Endothelial cell of umbilical vein (primary cell): ENCODE results near the gene ALOX15. TPM values are rescaled to one million over a fixed set of nuclear protein-coding genes. Genes with fewer than 3 reads are reported as not detected.

Experiments used
- BruUV-seq: library from RNA; stranded (reverse); fragments of 400-500 nt; replicated peaks from 2 replicates; lab custom pipeline; 2021; lab: Mats Ljungman, UMichigan
- CTCF ChIA-PET: fragments of 300-600, 350-600 bp; sonication (Branson Sonifier 250); formaldehyde crosslinking; loops from one replicate; lab custom pipeline; 2021; ENCODE audit warnings: antibody characterized with exemption, inconsistent platforms; lab: Charles Lee
- POLR2A ChIA-PET: fragments of 300-600, 350-600 bp; sonication (Branson Sonifier 250); formaldehyde crosslinking; loops from one replicate; lab custom pipeline; 2021; ENCODE audit warnings: antibody characterized with exemption, inconsistent platforms; lab: Charles Lee
- DNase-seq: peaks from one replicate; pipeline ENCODE4 v3.0.0-alpha.2; 2011; ENCODE audit warnings: low read depth, low spot score
- FAIRE-seq: peaks from 2 replicates; lab custom pipeline; 2011; peaks lifted over from hg19 to GRCh38; lab: Jason Lieb, UNC
- H2AFZ ChIP-seq: 2 replicates; pipeline ENCODE4 v1.6.0; 2012; ENCODE audit warnings: low read depth, low read length, control low read depth, inconsistent platforms
- H3K27ac ChIP-seq: 2 replicates; pipeline ENCODE4 v1.5.1; 2011; ENCODE audit warnings: low read depth, mild to moderate bottlenecking, control low read depth, low read length, moderate library complexity; ENCODE audit not compliant: insufficient read depth
- H3K27me3 ChIP-seq, 2 experiments: 2 replicates each; pipeline versions ENCODE4 v1.6.0 to v1.6.1; 2011; ENCODE audit warnings: low read length in 2 of 2, mixed read lengths in 1 of 2; ENCODE audit not compliant: control insufficient read depth in 2 of 2, insufficient read depth in 2 of 2
- H3K36me3 ChIP-seq, 2 experiments: 2 replicates in 1 of 2; 3 replicates in 1 of 2; pipeline ENCODE4 v1.5.1; 2011; ENCODE audit warnings: low read length in 2 of 2, mild to moderate bottlenecking in 1 of 2, moderate library complexity in 1 of 2; ENCODE audit not compliant: control insufficient read depth in 2 of 2, insufficient read depth in 2 of 2; ENCODE audit errors: extremely low read depth in 1 of 2
- H3K4me1 ChIP-seq: 3 replicates; pipeline ENCODE4 v1.5.1; 2011; ENCODE audit warnings: mild to moderate bottlenecking, low read length; ENCODE audit not compliant: control insufficient read depth, insufficient read depth; ENCODE audit errors: extremely low read depth
- H3K4me2 ChIP-seq: 2 replicates; pipeline ENCODE4 v1.6.1; 2011; ENCODE audit warnings: low read length, control low read depth, mixed read lengths; ENCODE audit not compliant: insufficient read depth
- H3K4me3 ChIP-seq, 3 experiments: fragments of 200-600 bp in 1 of 3; sonication (generic), shearing (Covaris generic) in 1 of 3; replicated peaks in 1 of 3; 2 replicates each; pipeline ENCODE4 v1.5.1; 2011 to 2016; ENCODE audit warnings: control low read depth in 3 of 3, low read length in 3 of 3, mild to moderate bottlenecking in 2 of 3, inconsistent platforms in 1 of 3, low read depth in 1 of 3, moderate library complexity in 1 of 3; ENCODE audit not compliant: insufficient read depth in 1 of 3
- H3K79me2 ChIP-seq: 2 replicates; pipeline ENCODE4 v1.6.0; 2012; ENCODE audit warnings: low read length, inconsistent platforms; ENCODE audit not compliant: control insufficient read depth, insufficient read depth
- H3K9ac ChIP-seq: replicated peaks from 2 replicates; pipeline ENCODE3; 2011; ENCODE audit warnings: low read length, control low read depth; ENCODE audit not compliant: insufficient read depth; ENCODE audit errors: extremely low read depth
- H3K9me1 ChIP-seq: replicated peaks from 3 replicates; pipeline ENCODE4 v1.6.0; 2011; ENCODE audit warnings: mild to moderate bottlenecking, low read length; ENCODE audit not compliant: control insufficient read depth, insufficient read depth; ENCODE audit errors: extremely low read depth
- H3K9me3 ChIP-seq: replicated peaks from 2 replicates; pipeline ENCODE4 v1.5.1; 2012; ENCODE audit warnings: low read length, inconsistent platforms; ENCODE audit not compliant: control insufficient read depth, insufficient read depth
- H4K20me1 ChIP-seq: replicated peaks from 2 replicates; pipeline ENCODE3; 2011; ENCODE audit warnings: mild to moderate bottlenecking, low read length; ENCODE audit not compliant: control insufficient read depth, insufficient read depth; ENCODE audit errors: extremely low read depth
- EZH2 ChIP-seq: IDR thresholded peaks from 2 replicates; pipeline ENCODE4 v1.6.1; 2012; ENCODE audit warnings: borderline replicate concordance, low read depth, mild to moderate bottlenecking, moderate library complexity, low read length, inconsistent platforms; ENCODE audit not compliant: severe bottlenecking
- FOS ChIP-seq: IDR thresholded peaks from 2 replicates; pipeline ENCODE4 v1.6.1; 2011; ENCODE audit warnings: mild to moderate bottlenecking, low read length, moderate library complexity, borderline replicate concordance; ENCODE audit not compliant: insufficient read depth
- GATA2 ChIP-seq: IDR thresholded peaks from 2 replicates; pipeline ENCODE4 v1.7.0; 2011; ENCODE audit warnings: low read depth, mild to moderate bottlenecking, moderate library complexity, mixed read lengths, low read length; ENCODE audit not compliant: insufficient read length, insufficient read depth
- POLR2A ChIP-seq: IDR thresholded peaks from 2 replicates; pipeline ENCODE4 v1.6.1; 2012; ENCODE audit warnings: low read depth, mild to moderate bottlenecking, control low read depth, low read length
- POLR2AphosphoS5 ChIP-seq: IDR thresholded peaks from 2 replicates; pipeline ENCODE4 v1.6.1; 2012; ENCODE audit warnings: low read depth, mild to moderate bottlenecking, control low read depth, low read length, moderate library complexity; ENCODE audit not compliant: insufficient read depth
- dilution Hi-C: fragments of 300-500 bp; cut with MboI; formaldehyde crosslinking; loops from one replicate; pipeline ENCODE4 v1.15.0; 2019; ENCODE audit warnings: low sequenced_read_pairs; ENCODE audit not compliant: extremely low pct_ligation_motif_present
- intact Hi-C: fragments of 100-400 bp; cut with micrococcal nuclease; formaldehyde crosslinking; loops from one replicate; pipeline ENCODE4 v1.10.0; 2022
- polyA plus RNA-seq, 4 experiments: library from polyadenylated mRNA; depleted of rRNA in 3 of 4; stranded (reverse) in 3 of 4; unstranded in 1 of 4; fragments of >200 nt; gene quantifications; 2 replicates each; pipeline versions ENCODE4 v1.2.1 to v1.2.3, GENCODE V29; 2011 to 2012; ENCODE audit warnings: missing spikeins in 1 of 4
- total RNA-seq: library from RNA; stranded (reverse); gene quantifications from 2 replicates; pipeline ENCODE4 v1.2.3, GENCODE V29; 2021
- TF ChIP-seq, protein P1 (sequence below), 2 donors: IDR thresholded peaks; 1 replicate in 1 of 2; 2 replicates in 1 of 2; pipeline ENCODE4 v1.5.1; 2011; ENCODE audit warnings: low read length in 2 of 2, mild to moderate bottlenecking in 2 of 2, moderate library complexity in 2 of 2, control low read depth in 1 of 2, inconsistent platforms in 1 of 2, low read depth in 1 of 2; ENCODE audit not compliant: insufficient read depth in 1 of 2; ENCODE audit errors: extremely low read depth in 1 of 2

Gene ALOX15
- total and polyA plus RNA-seq, 2 donors (not counting 3 experiments of a cell fraction or from before 2014, with no cell fraction given) = not detected

DNA sequence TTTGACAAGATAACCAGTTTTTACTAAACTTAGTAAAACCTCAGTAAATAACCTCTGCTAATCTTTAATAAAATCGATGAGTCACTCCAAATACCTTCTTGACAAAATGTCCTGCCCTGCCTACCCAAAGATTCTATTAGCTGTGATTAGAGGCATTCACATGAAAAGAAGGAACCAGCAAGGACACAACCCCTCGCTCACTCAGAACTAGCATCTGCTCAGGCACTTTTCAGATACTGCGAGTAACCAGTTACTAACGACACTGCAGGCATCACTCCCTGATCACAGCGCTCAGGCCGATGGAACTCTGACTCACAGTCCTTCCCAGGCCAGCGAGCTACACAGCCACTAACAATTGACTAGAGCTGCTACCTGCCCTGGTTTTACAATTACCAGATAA is 38.2 kb upstream of the ALOX15 start:
- H3K27ac ChIP-seq = peak overlapping the region; percentile 60
- H3K4me2 ChIP-seq = peak overlapping the region; percentile 13
- POLR2A ChIA-PET = no interaction called here
- no peaks in the 10 kb centered on the region for H3K9me3 ChIP-seq
- no TSS peak for BruUV-seq
- H3K9me1 ChIP-seq = no peaks in the 10 kb centered on the region
- H3K79me2 ChIP-seq = no peaks in the 10 kb centered on the region
- dilution Hi-C loops (no loop called here), intact Hi-C loops (no loop called here)
- no peak overlapping the region for H3K9ac ChIP-seq
- DNase-seq (peak; percentile 42), FAIRE-seq (no peak)
- no peak overlapping the region for H3K4me3 ChIP-seq
- CTCF ChIA-PET = no interaction called here
- no peak overlapping the region for H2AFZ ChIP-seq
- peaks cover 24% of the 10 kb centered on the region for H3K4me1 ChIP-seq
- H3K27me3 ChIP-seq = no peaks in the 10 kb centered on the region
- no peaks in the 10 kb centered on the region for H4K20me1 ChIP-seq
- H3K36me3 ChIP-seq = peaks cover 17 to 30% of the 10 kb centered on the region in 2 experiments
- TF ChIP-seq, protein P1, sequence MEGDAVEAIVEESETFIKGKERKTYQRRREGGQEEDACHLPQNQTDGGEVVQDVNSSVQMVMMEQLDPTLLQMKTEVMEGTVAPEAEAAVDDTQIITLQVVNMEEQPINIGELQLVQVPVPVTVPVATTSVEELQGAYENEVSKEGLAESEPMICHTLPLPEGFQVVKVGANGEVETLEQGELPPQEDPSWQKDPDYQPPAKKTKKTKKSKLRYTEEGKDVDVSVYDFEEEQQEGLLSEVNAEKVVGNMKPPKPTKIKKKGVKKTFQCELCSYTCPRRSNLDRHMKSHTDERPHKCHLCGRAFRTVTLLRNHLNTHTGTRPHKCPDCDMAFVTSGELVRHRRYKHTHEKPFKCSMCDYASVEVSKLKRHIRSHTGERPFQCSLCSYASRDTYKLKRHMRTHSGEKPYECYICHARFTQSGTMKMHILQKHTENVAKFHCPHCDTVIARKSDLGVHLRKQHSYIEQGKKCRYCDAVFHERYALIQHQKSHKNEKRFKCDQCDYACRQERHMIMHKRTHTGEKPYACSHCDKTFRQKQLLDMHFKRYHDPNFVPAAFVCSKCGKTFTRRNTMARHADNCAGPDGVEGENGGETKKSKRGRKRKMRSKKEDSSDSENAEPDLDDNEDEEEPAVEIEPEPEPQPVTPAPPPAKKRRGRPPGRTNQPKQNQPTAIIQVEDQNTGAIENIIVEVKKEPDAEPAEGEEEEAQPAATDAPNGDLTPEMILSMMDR (IDR thresholded peaks at IDR 0.05; ENCODE audit: extremely low read depth in 1 of 2, insufficient read depth in 1 of 2, low read depth in 1 of 2, low read length in 2 of 2) = no peak
- TF ChIP-seq FOS (peak; percentile 37), EZH2 (no peak), POLR2A (no peak)

DNA sequence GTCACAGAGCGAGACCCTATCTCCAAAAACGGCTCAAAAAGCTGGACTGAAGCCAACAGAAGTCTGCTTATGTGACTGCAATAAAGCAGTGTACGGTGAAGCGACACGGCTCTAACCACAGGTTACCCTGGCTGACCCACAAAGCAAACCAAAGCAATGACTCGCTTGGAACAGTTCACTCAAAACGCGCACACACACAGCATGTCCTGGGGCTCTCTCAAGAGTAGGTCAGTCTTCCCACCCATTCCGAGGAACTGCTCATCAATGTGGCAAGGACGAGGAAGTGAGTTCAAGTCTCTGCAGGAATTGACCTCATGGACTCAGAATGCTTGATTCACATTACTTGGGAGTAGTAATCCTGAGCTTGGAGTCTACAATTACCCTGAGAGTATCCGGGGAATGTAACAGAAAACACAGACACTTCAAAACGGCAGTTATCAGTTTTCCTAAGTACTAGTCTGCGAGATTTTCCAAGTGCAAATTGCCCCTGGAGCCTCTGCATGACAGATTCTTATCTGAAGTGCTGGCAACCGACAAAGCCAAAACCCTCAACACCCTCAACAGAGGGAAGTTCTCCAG is 37.1 kb upstream of the ALOX15 start:
- POLR2A ChIA-PET = no interaction called here
- dilution Hi-C loops (no loop called here), intact Hi-C loops (no loop called here)
- CTCF ChIA-PET = interaction anchor here (0.9 to 1.4 kb wide), 5 partner anchors 13 to 112 kb away, joined by 3 read pairs; partner anchors contain the start of gene ARRB2
- Histone ChIP-seq H3K27me3 (no peaks in the 10 kb centered on the region), H3K36me3 (peaks cover 18 to 38% of the 10 kb centered on the region in 2 experiments), H3K9ac (no peak overlapping the region), H2AFZ (no peak overlapping the region), H3K4me1 (peaks cover 24% of the 10 kb centered on the region), H3K4me3 (no peak overlapping the region), H3K79me2 (no peaks in the 10 kb centered on the region), H3K9me1 (no peaks in the 10 kb centered on the region), H3K27ac (peak overlapping the region; percentile 60), H4K20me1 (no peaks in the 10 kb centered on the region), H3K4me2 (peak overlapping the region; percentile 49), H3K9me3 (no peaks in the 10 kb centered on the region)
- BruUV-seq = no TSS peak
- peak; percentile 87 for TF ChIP-seq FOS
- TF ChIP-seq EZH2 = no peak
- TF ChIP-seq POLR2AphosphoS5 = peak; percentile 57
- TF ChIP-seq POLR2A = peak; percentile 31
- TF ChIP-seq GATA2 = peak; percentile 52
- TF ChIP-seq, protein P1 (IDR thresholded peaks at IDR 0.05; ENCODE audit: extremely low read depth in 1 of 2, insufficient read depth in 1 of 2, low read depth in 1 of 2, low read length in 2 of 2) = no peak
- FAIRE-seq (peak; percentile 97), DNase-seq (peak; percentile 64)
